Astrocyte of the cerebellum (primary cell): Measurements from ENCODE around the gene C1QTNF8.

Experiments used
- DNase-seq: peaks from one replicate; pipeline ENCODE4 v3.0.0-alpha.2; 2011; ENCODE audit warnings: low read depth
- H3K4me3 ChIP-seq: 2 replicates; pipeline ENCODE4 v1.5.1; 2011; ENCODE audit warnings: mild to moderate bottlenecking, low read depth, low read length, moderate library complexity
- in situ Hi-C: cut with HindIII; loops from 2 replicates; pipeline ENCODE4 v1.10.0; 2017; ENCODE audit warnings: low sequenced_read_pairs
- TF ChIP-seq, protein P1 (sequence below): IDR thresholded peaks from 2 replicates; pipeline ENCODE4 v1.5.1; 2012; ENCODE audit warnings: low read length, low read depth, moderate library complexity, mild to moderate bottlenecking; ENCODE audit errors: missing control alignments

Gene C1QTNF8

DNA sequence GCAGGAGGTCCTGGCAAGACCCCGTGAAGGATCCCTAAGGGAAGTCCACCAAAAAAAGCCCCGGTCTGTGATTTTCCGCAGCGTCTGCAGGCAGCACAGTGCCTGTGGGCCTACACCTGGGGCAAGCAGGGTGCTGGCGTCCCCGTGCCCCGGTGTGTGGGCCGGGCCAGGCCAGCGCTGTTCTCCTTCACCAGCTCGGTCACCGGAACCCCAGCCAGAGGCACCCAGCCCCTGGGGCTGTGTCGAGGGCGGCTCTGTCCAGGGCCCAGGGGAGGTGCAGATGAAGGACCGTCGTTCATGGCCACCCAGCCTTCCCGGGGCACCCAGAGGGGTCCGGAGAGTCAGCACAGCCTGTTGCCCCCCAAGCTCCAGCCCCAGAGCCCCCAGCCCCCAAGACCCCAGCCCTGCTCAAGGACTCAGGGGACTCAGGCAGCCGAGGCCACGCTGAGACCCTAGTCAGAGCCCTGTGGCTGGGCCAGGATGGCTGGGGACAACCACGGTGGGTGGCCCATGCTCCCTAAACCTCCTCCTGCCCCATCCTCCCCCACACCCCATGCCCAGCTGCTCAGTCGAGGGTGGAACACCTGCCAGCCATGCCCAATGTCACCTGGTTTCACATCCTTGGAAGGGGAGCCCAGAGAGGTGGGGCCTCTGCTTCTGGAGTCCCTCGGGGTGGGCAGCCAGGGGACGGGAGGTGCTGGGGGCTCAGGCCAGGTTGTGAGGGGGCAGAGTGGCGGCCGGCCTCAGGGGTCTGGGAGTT, 5.7 kb upstream of the C1QTNF8 start:
- TF ChIP-seq, protein P1, sequence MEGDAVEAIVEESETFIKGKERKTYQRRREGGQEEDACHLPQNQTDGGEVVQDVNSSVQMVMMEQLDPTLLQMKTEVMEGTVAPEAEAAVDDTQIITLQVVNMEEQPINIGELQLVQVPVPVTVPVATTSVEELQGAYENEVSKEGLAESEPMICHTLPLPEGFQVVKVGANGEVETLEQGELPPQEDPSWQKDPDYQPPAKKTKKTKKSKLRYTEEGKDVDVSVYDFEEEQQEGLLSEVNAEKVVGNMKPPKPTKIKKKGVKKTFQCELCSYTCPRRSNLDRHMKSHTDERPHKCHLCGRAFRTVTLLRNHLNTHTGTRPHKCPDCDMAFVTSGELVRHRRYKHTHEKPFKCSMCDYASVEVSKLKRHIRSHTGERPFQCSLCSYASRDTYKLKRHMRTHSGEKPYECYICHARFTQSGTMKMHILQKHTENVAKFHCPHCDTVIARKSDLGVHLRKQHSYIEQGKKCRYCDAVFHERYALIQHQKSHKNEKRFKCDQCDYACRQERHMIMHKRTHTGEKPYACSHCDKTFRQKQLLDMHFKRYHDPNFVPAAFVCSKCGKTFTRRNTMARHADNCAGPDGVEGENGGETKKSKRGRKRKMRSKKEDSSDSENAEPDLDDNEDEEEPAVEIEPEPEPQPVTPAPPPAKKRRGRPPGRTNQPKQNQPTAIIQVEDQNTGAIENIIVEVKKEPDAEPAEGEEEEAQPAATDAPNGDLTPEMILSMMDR = no peak
- in situ Hi-C loops = no loop called here
- no peak for DNase-seq
- H3K4me3 ChIP-seq = no peak overlapping the region

GRCh38 chr16:1101133-1101532, 5.1 kb upstream of the C1QTNF8 start:
- in situ Hi-C loops = no loop called here
- no peak overlapping the region for H3K4me3 ChIP-seq
- TF ChIP-seq, protein P1 = no peak
- DNase-seq = no peak

DNA sequence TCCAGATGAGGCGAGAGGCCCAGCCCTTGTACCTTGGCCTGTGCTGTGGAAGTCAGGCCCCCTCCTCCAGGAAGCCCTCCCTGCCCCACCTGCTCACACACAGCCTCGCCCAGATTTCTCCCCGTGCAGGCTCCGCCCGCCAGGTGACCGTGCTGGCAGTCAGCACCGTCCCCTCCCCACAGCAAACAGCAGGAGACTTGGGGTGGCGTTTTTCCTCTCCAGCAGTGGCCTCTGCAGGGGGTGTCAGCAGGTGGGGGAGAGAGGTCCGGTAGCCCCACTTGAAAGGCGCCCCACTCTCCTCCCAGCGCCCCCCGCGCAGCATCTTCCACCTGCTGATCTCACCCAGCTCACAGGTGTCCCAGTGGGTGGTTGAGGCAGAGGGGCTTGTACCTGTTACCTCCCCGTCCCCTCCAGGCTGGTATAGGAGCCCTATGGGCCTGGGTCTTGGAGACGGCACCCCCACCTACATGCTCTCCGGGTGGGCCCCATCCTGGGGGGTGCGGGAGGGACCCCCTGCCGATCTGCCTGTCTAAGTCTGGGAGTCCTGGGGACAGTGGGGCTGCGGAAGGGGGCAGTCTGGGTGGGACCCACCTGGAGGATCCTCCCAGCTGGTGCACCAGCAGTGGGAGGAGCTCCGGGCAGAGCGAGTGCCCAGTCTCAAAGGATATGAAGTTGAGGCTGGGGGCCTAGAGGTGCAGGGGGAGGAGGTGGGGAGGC, 4.2 kb upstream of the C1QTNF8 start:
- no peak overlapping the region for H3K4me3 ChIP-seq
- TF ChIP-seq, protein P1 = no peak

DNA sequence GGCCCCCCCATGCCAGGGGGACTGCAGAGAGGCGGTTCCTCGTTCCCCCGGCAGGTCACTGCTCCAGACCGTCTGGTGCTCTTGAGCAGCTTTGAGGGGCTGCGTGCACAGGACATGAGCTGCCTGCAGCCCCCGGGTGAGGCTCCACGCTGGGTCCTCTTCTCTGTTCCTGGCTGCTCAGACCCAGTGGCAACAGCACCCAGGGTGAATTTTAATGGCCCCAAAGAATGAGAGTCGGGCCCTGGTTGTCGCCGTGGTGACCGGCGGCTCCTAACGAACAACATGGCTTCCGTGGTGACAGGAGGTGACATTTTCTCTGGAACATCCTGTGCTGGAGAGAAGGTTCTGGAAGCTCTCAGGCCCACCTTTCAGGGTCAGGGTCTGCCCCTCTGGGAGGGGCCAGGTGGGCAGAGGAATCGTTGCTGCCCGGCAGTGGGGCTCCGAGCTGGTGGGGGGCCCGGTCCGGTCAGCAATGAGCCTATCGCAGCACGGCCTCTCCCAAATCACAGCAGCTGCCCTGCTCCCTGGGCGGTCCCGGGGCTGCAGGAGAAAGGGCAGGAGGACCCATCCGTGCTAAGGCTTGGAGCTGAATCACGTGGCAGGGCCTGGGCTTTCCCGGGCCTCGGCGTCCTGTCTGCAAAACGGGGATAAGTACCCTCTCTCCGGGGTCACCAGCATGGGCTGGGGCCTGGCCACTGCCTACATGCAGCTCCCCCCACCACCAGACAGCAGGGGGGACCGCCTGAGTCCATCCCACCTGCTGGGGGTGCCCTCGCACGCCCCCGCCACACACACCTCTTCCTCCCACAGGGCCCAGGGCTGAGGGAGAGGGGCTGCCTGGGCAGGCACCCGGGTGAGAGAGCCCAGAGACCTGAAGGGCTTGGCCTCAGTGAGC, 3.4 kb upstream of the C1QTNF8 start:
- no peak overlapping the region for H3K4me3 ChIP-seq
- DNase-seq = no peak
- in situ Hi-C loops = no loop called here
- TF ChIP-seq, protein P1 = no peak

More for the DNA sequence above, 4.2 kb upstream of the C1QTNF8 start:
- DNase-seq = no peak
- in situ Hi-C loops = no loop called here

DNA sequence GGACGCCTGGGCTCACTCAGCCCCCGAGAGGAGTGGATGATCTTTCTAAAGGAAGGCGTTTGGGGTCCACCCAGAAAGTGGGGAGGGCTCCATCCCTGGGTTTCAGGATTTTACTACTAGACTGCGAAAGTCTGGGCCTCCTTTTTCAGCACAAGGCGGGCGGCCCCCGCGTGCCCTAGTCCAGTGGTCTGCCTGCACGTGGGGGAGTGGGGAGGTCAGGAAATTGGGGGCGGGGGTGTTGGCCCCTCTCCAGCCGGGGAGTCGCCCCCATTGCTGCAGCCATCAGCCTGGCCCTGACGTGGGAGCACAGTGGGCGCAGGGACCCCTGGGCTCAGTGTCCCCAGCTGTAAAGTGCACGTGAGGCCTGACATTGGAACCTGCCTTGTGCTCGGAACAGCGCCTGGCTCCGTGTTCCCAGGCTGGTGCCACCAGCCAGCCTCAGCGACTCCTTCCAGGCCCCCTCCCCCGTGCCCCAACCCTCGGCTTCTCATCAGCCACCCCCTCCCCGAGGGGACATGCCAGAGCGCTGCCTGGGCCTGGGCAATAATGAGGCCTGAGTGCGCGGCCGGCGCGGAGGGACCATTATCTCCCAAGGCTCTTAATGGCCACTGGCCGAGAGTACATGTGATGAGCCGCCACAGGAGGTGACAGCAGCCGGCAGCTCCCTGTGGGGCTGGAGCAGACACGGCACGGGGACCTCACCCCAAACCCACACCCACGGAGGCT, 2.4 kb upstream of the C1QTNF8 start:
- no peak for DNase-seq
- in situ Hi-C loops = no loop called here
- no peak overlapping the region for H3K4me3 ChIP-seq
- TF ChIP-seq, protein P1 = no peak

- in situ Hi-C loops = no loop called here
- H3K4me3 ChIP-seq = no peak overlapping the region
- no peak for DNase-seq
- TF ChIP-seq, protein P1 = no peak
Observed at GRCh38 chr16:1097800-1098199, 1.8 kb upstream of the C1QTNF8 start.
